HepG2 (cell line): ENCODE results near the gene EIF4G2. TPM values are rescaled to one million over a fixed set of nuclear protein-coding genes. Genes with fewer than 3 reads are reported as not detected.

Experiments used
- CREB1 ChIP-seq, 2 experiments: fragments of 450-650 bp in 1 of 2; IDR thresholded peaks; 2 replicates each; pipeline ENCODE4 v1.6.1; 2016 to 2017; ENCODE audit warnings: control low read depth in 1 of 2, mild to moderate bottlenecking in 1 of 2, missing compliant biosample characterization in 1 of 2, missing genetic modification characterization in 1 of 2
- ELF3 ChIP-seq: IDR thresholded peaks from 2 replicates; pipeline ENCODE4 v1.6.1; 2016; ENCODE audit warnings: missing genetic modification reagents, missing compliant biosample characterization
- ETV5 ChIP-seq: IDR thresholded peaks from 2 replicates; pipeline ENCODE4 v1.6.1; 2018; ENCODE audit warnings: missing biosample characterization, missing genetic modification reagents, inconsistent platforms, borderline replicate concordance
- FOSL2 ChIP-seq: sonication (generic); formaldehyde crosslinking; IDR thresholded peaks from 2 replicates; pipeline ENCODE4 v1.4.0; 2020; ENCODE audit warnings: missing genetic modification reagents
- GABPA ChIP-seq, 2 experiments: IDR thresholded peaks; 2 replicates each; pipeline ENCODE4 v1.6.1; 2011 to 2016; ENCODE audit warnings: low read depth in 2 of 2, low read length in 1 of 2, missing biosample characterization in 1 of 2, missing genetic modification characterization in 1 of 2
- HMG20B ChIP-seq: conservative IDR thresholded peaks from 2 replicates; pipeline ENCODE4 v1.6.1; 2016; ENCODE audit warnings: missing genetic modification reagents, missing compliant biosample characterization
- KLF16 ChIP-seq, 2 experiments: sonication (generic) in 1 of 2; formaldehyde crosslinking in 1 of 2; IDR thresholded peaks; 2 replicates each; pipeline versions ENCODE4 v1.6.1 to v1.8.0; 2016 to 2023; ENCODE audit warnings: missing genetic modification reagents in 2 of 2, missing compliant biosample characterization in 1 of 2
- MAZ ChIP-seq, 2 experiments: sonication (generic) in 1 of 2; formaldehyde crosslinking in 1 of 2; IDR thresholded peaks; 2 replicates each; pipeline versions ENCODE4 v1.5.0 to v1.6.1; 2012 to 2020; ENCODE audit warnings: low read depth in 2 of 2, mild to moderate bottlenecking in 2 of 2, borderline replicate concordance in 1 of 2, improper control_type of control experiment in 1 of 2, low read length in 1 of 2, missing genetic modification reagents in 1 of 2, moderate library complexity in 1 of 2
- NBN ChIP-seq: fragments of 450-650 bp; conservative IDR thresholded peaks from 2 replicates; pipeline ENCODE4 v1.6.1; 2017
- NFKB2 ChIP-seq: sonication (generic); formaldehyde crosslinking; IDR thresholded peaks from 2 replicates; pipeline ENCODE4 v1.4.0; 2020; ENCODE audit warnings: missing genetic modification reagents, borderline replicate concordance
- PLSCR1 ChIP-seq: sonication (generic); formaldehyde crosslinking; IDR thresholded peaks from 2 replicates; pipeline ENCODE4 v1.5.0; 2020; ENCODE audit warnings: missing genetic modification reagents, mild to moderate bottlenecking, borderline replicate concordance
- SAP130 ChIP-seq: IDR thresholded peaks from 2 replicates; pipeline ENCODE4 v1.6.1; 2016; ENCODE audit warnings: low read depth
- SMAD1 ChIP-seq: sonication (generic); formaldehyde crosslinking; IDR thresholded peaks from 2 replicates; pipeline ENCODE4 v1.4.0; 2020; ENCODE audit warnings: missing genetic modification reagents, low read depth, mild to moderate bottlenecking, borderline replicate concordance
- SMAD3 ChIP-seq: sonication (generic); formaldehyde crosslinking; IDR thresholded peaks from 2 replicates; pipeline ENCODE4 v1.4.0; 2020; ENCODE audit warnings: missing genetic modification reagents
- SYNCRIP ChIP-seq: fragments of 200-400 bp; formaldehyde crosslinking; IDR thresholded peaks from 2 replicates; pipeline ENCODE4 v1.6.1; 2018; ENCODE audit warnings: mild to moderate bottlenecking, low read depth, low read length; ENCODE audit not compliant: insufficient read depth
- THAP7 ChIP-seq: sonication (generic); formaldehyde crosslinking; IDR thresholded peaks from 2 replicates; pipeline ENCODE4 v1.8.1; 2023; ENCODE audit warnings: mild to moderate bottlenecking, missing genetic modification reagents
- THYN1 ChIP-seq: sonication (generic); formaldehyde crosslinking; IDR thresholded peaks from 2 replicates; pipeline ENCODE4 v1.8.1; 2023; ENCODE audit warnings: low read depth, mild to moderate bottlenecking, moderate library complexity, missing genetic modification reagents, borderline replicate concordance
- TRAFD1 ChIP-seq: sonication (generic); formaldehyde crosslinking; IDR thresholded peaks from 2 replicates; pipeline ENCODE4 v1.5.1; 2020; ENCODE audit warnings: missing genetic modification reagents, mild to moderate bottlenecking, borderline replicate concordance
- ZFP1 ChIP-seq: IDR thresholded peaks from 2 replicates; pipeline ENCODE4 v1.6.1; 2016
- ZNF101 ChIP-seq: sonication (generic); formaldehyde crosslinking; IDR thresholded peaks from 2 replicates; pipeline ENCODE4 v1.4.0; 2020; ENCODE audit warnings: mild to moderate bottlenecking, low read depth, missing genetic modification reagents, borderline replicate concordance
- ZNF562 ChIP-seq: sonication (generic); formaldehyde crosslinking; IDR thresholded peaks from 2 replicates; pipeline ENCODE4 v1.8.0; 2022; ENCODE audit warnings: missing genetic modification reagents, borderline replicate concordance
- ZNF776 ChIP-seq: sonication (generic); formaldehyde crosslinking; IDR thresholded peaks from 2 replicates; pipeline ENCODE4 v1.4.0; 2020; ENCODE audit warnings: mild to moderate bottlenecking, missing genetic modification reagents
- ZUFSP ChIP-seq: sonication (generic); formaldehyde crosslinking; IDR thresholded peaks from 2 replicates; pipeline ENCODE4 v1.9.0; 2021; ENCODE audit warnings: missing genetic modification reagents, mild to moderate bottlenecking, borderline replicate concordance
- ZZZ3 ChIP-seq: sonication (generic); formaldehyde crosslinking; IDR thresholded peaks from 2 replicates; pipeline ENCODE4 v1.4.0; 2020; ENCODE audit warnings: missing genetic modification reagents, mild to moderate bottlenecking, borderline replicate concordance
- polyA plus RNA-seq, 8 experiments: library from polyadenylated mRNA; depleted of rRNA in 3 of 8; stranded (reverse) in 7 of 8; unstranded in 1 of 8; fragments of >200 nt; fragmentation: Illumina TruSeq in 4 of 8; extraction: Trizol in 4 of 8; gene quantifications; 2 replicates each; pipeline versions ENCODE4 v1.2.1 to v1.2.3, GENCODE V29; 2011 to 2016; ENCODE audit warnings: low read depth in 4 of 8, missing spikeins in 1 of 8, mixed read lengths in 1 of 8; ENCODE audit not compliant: insufficient read depth in 1 of 8
- total RNA-seq, 5 experiments: library from RNA; depleted of rRNA; stranded (reverse); fragments of >200 nt; fragmentation: Illumina TruSeq; extraction: Trizol; gene quantifications; 2 replicates each; pipeline ENCODE4 v1.2.3, GENCODE V29; 2016; ENCODE audit warnings: low read depth in 1 of 5

The EIF4G2 gene
- total and polyA plus RNA-seq, 2 of the 13 experiments (the other 11 are each of a cell fraction or from before 2014, with no cell fraction given) = 362 to 546 TPM

- TF ChIP-seq THAP7 (CRISPR knock-in tag) (no peak), SMAD3 (CRISPR knock-in tag) (no peak), PLSCR1 (CRISPR knock-in tag) (no peak), SMAD1 (CRISPR knock-in tag) (no peak), GABPA (IDR thresholded peaks at IDR 0.05; ENCODE audit: low read depth, low read length) (peak; percentile 28; the same call in 1 of the 2 replicates), GABPA (CRISPR knock-in tag; IDR thresholded peaks at IDR 0.05; ENCODE audit: low read depth) (peak; percentile 81), HMG20B (CRISPR knock-in tag) (no peak), SAP130 (CRISPR knock-in tag) (peak; percentile 54), THYN1 (CRISPR knock-in tag) (no peak), SYNCRIP (no peak), CREB1 (IDR thresholded peaks at IDR 0.05) (no peak), CREB1 (CRISPR knock-in tag; IDR thresholded peaks at IDR 0.05) (0 out of 2 replicates have a peak, but pooled peaks have one; percentile 16), ZZZ3 (CRISPR knock-in tag) (no peak), FOSL2 (CRISPR knock-in tag) (no peak), ETV5 (CRISPR knock-in tag) (peak; percentile 64; the same call in 1 of the 2 replicates), KLF16 (CRISPR knock-in tag; IDR thresholded peaks at IDR 0.05) (no peak), NFKB2 (CRISPR knock-in tag) (no peak), ELF3 (CRISPR knock-in tag) (peak; percentile 42), NBN (no peak), ZNF101 (no peak), TRAFD1 (CRISPR knock-in tag) (no peak), MAZ (IDR thresholded peaks at IDR 0.05; ENCODE audit: borderline replicate concordance, low read depth, low read length) (no peak), MAZ (CRISPR knock-in tag; IDR thresholded peaks at IDR 0.05; ENCODE audit: low read depth) (peak; percentile 37; the same call in 1 of the 2 replicates), ZNF562 (CRISPR knock-in tag) (no peak), ZFP1 (CRISPR knock-in tag) (0 out of 2 replicates have a peak, but pooled peaks have one; percentile 30), ZUFSP (CRISPR knock-in tag) (no peak), ZNF776 (no peak)
These were observed 48.1 kb upstream of the EIF4G2 start (continued) for GRCh38 chr11:10856689-10857458.
